ENCODE results near the gene MIEN1. TPM values are rescaled to one million over a fixed set of nuclear protein-coding genes. Genes with fewer than 3 reads are reported as not detected.
"Not testable (repeated sequence)": the region's sequence is repeated elsewhere in the genome, so short reads cannot be mapped to it uniquely, and the experiment has no call there.

Gene MIEN1
- total RNA-seq, 5 donors from 2014 or later (not counting 1 experiment from before 2014, with no cell fraction given) = 30.8 to 36.9 (median 32.1) TPM

- no peak for ATAC-seq (replicated peaks in 1 of 4)
- peak overlapping the region; percentile 86 to 90 (median 89) for H3K4me3 Mint-ChIP-seq
- POLR2A ChIA-PET = interaction anchor here (0.6 to 1.3 kb wide), 4 partner anchors 41 to 485 kb away, joined by 3 to 14 read pairs (median 8); partner anchors contain the start of gene PGAP3 (in 1 of the 2)
- no peak for DNase-seq
- no peaks in the 10 kb centered on the region for H3K9me3 Mint-ChIP-seq
- H3K36me3 ChIP-seq (ENCODE audit: control insufficient read depth in 2 of 2, extremely low read depth in 1 of 2, insufficient read depth in 1 of 2, low read length in 1 of 2) = peaks cover 10 to 24% of the 10 kb centered on the region in 2 donors
- H3K27ac ChIP-seq (ENCODE audit: low read length) = no peak overlapping the region
- no peaks in the 10 kb centered on the region for H3K27me3 ChIP-seq (replicated peaks in 1 of 2; ENCODE audit: control insufficient read depth in 2 of 2, extremely low read depth in 1 of 2, insufficient read depth in 2 of 2, low read length in 1 of 2)
- WGBS (ENCODE audit: insufficient coverage) = 80% methylated on average over 2 of the region's 6 CpGs
- CTCF ChIA-PET = interaction anchor here (0.6 to 2.3 kb wide), 12 partner anchors 17 to 237 kb away, joined by 3 to 7 read pairs (median 4); partner anchors contain the start of gene PGAP3 (in 1 of the 2)
- H3K4me1 Mint-ChIP-seq = peaks cover 15 to 22% (median 21%) of the 10 kb centered on the region in 3 donors
- peak overlapping the region; percentile 88 to 89 for H3K27ac Mint-ChIP-seq
- H3K4me1 ChIP-seq (ENCODE audit: control insufficient read depth in 1 of 2, extremely low read depth in 1 of 2, insufficient read depth in 2 of 2, low read length in 2 of 2) = peaks cover 4 to 31% of the 10 kb centered on the region in 2 experiments
- no peaks in the 10 kb centered on the region for H3K9me3 ChIP-seq
- peaks cover 8% of the 10 kb centered on the region for H3K36me3 Mint-ChIP-seq
- no peaks in the 10 kb centered on the region for H3K27me3 Mint-ChIP-seq
- peak overlapping the region; percentile 49 to 90 for H3K4me3 ChIP-seq (ENCODE audit: control insufficient read depth in 1 of 2, extremely low read depth in 1 of 2, low read length in 1 of 2)
Measured at GRCh38 chr17:39729280-39729851, 966 bp downstream of the MIEN1 start.

DNA sequence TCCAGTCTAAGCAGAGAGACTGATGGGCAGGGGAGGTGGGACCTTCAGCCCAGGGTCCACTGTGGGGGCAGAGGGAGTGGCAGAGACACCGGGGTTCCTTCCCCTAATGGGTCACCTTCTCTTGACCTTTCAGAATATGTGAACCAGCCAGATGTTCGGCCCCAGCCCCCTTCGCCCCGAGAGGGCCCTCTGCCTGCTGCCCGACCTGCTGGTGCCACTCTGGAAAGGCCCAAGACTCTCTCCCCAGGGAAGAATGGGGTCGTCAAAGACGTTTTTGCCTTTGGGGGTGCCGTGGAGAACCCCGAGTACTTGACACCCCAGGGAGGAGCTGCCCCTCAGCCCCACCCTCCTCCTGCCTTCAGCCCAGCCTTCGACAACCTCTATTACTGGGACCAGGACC, 2.8 kb downstream of the MIEN1 start:
- Mint-ChIP-seq H3K27ac (no peak overlapping the region), H3K4me1 (peaks cover 15 to 22% (median 21%) of the 10 kb centered on the region in 3 donors), H3K36me3 (peaks cover 8% of the 10 kb centered on the region), H3K9me3 (no peaks in the 10 kb centered on the region), H3K27me3 (no peaks in the 10 kb centered on the region), H3K4me3 (no peak overlapping the region)
- ChIA-PET POLR2A (no interaction called here), CTCF (no interaction called here)
- H3K4me1 ChIP-seq (ENCODE audit: control insufficient read depth in 1 of 2, extremely low read depth in 1 of 2, insufficient read depth in 2 of 2, low read length in 2 of 2) = peaks cover 4 to 31% of the 10 kb centered on the region in 2 experiments
- DNase-seq (no peak), ATAC-seq (replicated peaks in 1 of 4) (no peak)
- no peak overlapping the region for H3K27ac ChIP-seq (ENCODE audit: low read length)
- no peaks in the 10 kb centered on the region for H3K9me3 ChIP-seq
- H3K36me3 ChIP-seq (ENCODE audit: control insufficient read depth in 2 of 2, extremely low read depth in 1 of 2, insufficient read depth in 1 of 2, low read length in 1 of 2) = peaks cover 10 to 24% of the 10 kb centered on the region in 2 donors
- no peak overlapping the region for H3K4me3 ChIP-seq (ENCODE audit: control insufficient read depth in 1 of 2, extremely low read depth in 1 of 2, low read length in 1 of 2)
- WGBS (ENCODE audit: insufficient coverage) = 95% methylated on average over 9 of the region's 10 CpGs
- H3K27me3 ChIP-seq (replicated peaks in 1 of 2; ENCODE audit: control insufficient read depth in 2 of 2, extremely low read depth in 1 of 2, insufficient read depth in 2 of 2, low read length in 1 of 2) = no peaks in the 10 kb centered on the region

DNA sequence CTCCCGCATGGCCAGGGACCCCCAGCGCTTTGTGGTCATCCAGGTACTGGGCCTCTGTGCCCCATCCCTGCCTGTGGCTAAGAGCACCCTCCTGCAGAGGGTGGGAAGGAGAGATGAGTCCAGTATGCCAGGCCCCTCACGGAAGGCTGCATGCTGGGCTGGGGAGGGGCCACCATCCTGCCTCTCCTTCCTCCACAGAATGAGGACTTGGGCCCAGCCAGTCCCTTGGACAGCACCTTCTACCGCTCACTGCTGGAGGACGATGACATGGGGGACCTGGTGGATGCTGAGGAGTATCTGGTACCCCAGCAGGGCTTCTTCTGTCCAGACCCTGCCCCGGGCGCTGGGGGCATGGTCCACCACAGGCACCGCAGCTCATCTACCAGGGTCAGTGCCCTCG, 3.7 kb downstream of the MIEN1 start:
- Mint-ChIP-seq H3K36me3 (peaks cover 8% of the 10 kb centered on the region), H3K9me3 (no peaks in the 10 kb centered on the region), H3K4me3 (no peak overlapping the region), H3K27ac (no peak overlapping the region), H3K4me1 (peaks cover 15 to 22% (median 21%) of the 10 kb centered on the region in 3 donors), H3K27me3 (no peaks in the 10 kb centered on the region)
- Histone ChIP-seq H3K4me3 (ENCODE audit: control insufficient read depth in 1 of 2, extremely low read depth in 1 of 2, low read length in 1 of 2) (no peak overlapping the region), H3K4me1 (ENCODE audit: control insufficient read depth in 1 of 2, extremely low read depth in 1 of 2, insufficient read depth in 2 of 2, low read length in 2 of 2) (peaks cover 4 to 31% of the 10 kb centered on the region in 2 experiments), H3K27me3 (replicated peaks in 1 of 2; ENCODE audit: control insufficient read depth in 2 of 2, extremely low read depth in 1 of 2, insufficient read depth in 2 of 2, low read length in 1 of 2) (no peaks in the 10 kb centered on the region), H3K36me3 (ENCODE audit: control insufficient read depth in 2 of 2, extremely low read depth in 1 of 2, insufficient read depth in 1 of 2, low read length in 1 of 2) (peaks cover 10 to 24% of the 10 kb centered on the region in 2 donors), H3K9me3 (no peaks in the 10 kb centered on the region), H3K27ac (ENCODE audit: low read length) (no peak overlapping the region)
- DNase-seq = no peak
- WGBS (ENCODE audit: insufficient coverage) = 96% methylated on average over 5 of the region's 9 CpGs
- CTCF ChIA-PET = no interaction called here
- POLR2A ChIA-PET = no interaction called here
- ATAC-seq (replicated peaks in 1 of 4) = no peak

DNA sequence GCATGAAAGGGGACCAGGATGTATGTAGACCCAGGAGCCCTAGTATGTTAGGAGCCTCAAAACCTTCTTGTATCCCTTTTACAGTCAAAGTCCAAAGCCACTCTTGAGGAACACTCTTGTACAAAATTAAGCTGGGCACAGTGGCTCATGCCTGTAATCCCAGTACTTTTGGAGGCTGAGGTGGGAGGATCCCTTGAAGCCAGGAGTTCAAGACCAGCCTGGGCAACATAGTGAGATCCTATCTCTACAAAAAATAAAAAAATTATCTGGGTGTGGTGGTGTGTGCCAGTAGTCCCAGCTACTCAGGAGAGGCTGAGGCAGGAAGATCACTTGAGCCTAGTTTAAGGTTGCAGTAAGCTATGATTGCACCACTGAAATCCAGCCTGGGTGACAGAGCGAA, 4.4 kb downstream of the MIEN1 start:
- no CpG with 5 or more reads among the region's 1 CpG for WGBS (ENCODE audit: insufficient coverage)
- H3K9me3 ChIP-seq; H3K9me3 Mint-ChIP-seq; H3K27me3 Mint-ChIP-seq; H3K27me3 ChIP-seq (replicated peaks in 1 of 2; ENCODE audit: control insufficient read depth in 2 of 2, extremely low read depth in 1 of 2, insufficient read depth in 2 of 2, low read length in 1 of 2); H3K4me3 Mint-ChIP-seq; H3K4me3 ChIP-seq (ENCODE audit: control insufficient read depth in 1 of 2, extremely low read depth in 1 of 2, low read length in 1 of 2); ATAC-seq (replicated peaks in 1 of 4); H3K27ac ChIP-seq (ENCODE audit: low read length); H3K27ac Mint-ChIP-seq; H3K36me3 Mint-ChIP-seq; POLR2A ChIA-PET; CTCF ChIA-PET; DNase-seq: not testable (repeated sequence)
- Histone ChIP-seq H3K36me3 (ENCODE audit: control insufficient read depth in 2 of 2, extremely low read depth in 1 of 2, insufficient read depth in 1 of 2, low read length in 1 of 2) (peaks cover 10 to 24% of the 10 kb centered on the region in 2 donors), H3K4me1 (ENCODE audit: control insufficient read depth in 1 of 2, extremely low read depth in 1 of 2, insufficient read depth in 2 of 2, low read length in 2 of 2) (peaks cover 4 to 29% of the 10 kb centered on the region in 2 experiments)
- peaks cover 15 to 21% (median 19%) of the 10 kb centered on the region in 3 donors for H3K4me1 Mint-ChIP-seq

DNA sequence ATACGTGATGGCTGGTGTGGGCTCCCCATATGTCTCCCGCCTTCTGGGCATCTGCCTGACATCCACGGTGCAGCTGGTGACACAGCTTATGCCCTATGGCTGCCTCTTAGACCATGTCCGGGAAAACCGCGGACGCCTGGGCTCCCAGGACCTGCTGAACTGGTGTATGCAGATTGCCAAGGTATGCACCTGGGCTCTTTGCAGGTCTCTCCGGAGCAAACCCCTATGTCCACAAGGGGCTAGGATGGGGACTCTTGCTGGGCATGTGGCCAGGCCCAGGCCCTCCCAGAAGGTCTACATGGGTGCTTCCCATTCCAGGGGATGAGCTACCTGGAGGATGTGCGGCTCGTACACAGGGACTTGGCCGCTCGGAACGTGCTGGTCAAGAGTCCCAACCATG, 5.6 kb downstream of the MIEN1 start:
- Mint-ChIP-seq H3K4me3 (no peak overlapping the region), H3K36me3 (peaks cover 8% of the 10 kb centered on the region), H3K27me3 (no peaks in the 10 kb centered on the region), H3K27ac (peak overlapping the region in 1 of 2 donors; percentile 52), H3K4me1 (peaks cover 13 to 17% (median 16%) of the 10 kb centered on the region in 3 donors), H3K9me3 (no peaks in the 10 kb centered on the region)
- no peak for ATAC-seq (replicated peaks in 1 of 4)
- ChIA-PET CTCF (no interaction called here), POLR2A (no interaction called here)
- Histone ChIP-seq H3K27ac (ENCODE audit: low read length) (no peak overlapping the region), H3K36me3 (ENCODE audit: control insufficient read depth in 2 of 2, extremely low read depth in 1 of 2, insufficient read depth in 1 of 2, low read length in 1 of 2) (peaks cover 10 to 24% of the 10 kb centered on the region in 2 donors), H3K4me3 (ENCODE audit: control insufficient read depth in 1 of 2, extremely low read depth in 1 of 2, low read length in 1 of 2) (no peak overlapping the region), H3K9me3 (no peaks in the 10 kb centered on the region), H3K27me3 (replicated peaks in 1 of 2; ENCODE audit: control insufficient read depth in 2 of 2, extremely low read depth in 1 of 2, insufficient read depth in 2 of 2, low read length in 1 of 2) (no peaks in the 10 kb centered on the region), H3K4me1 (ENCODE audit: control insufficient read depth in 1 of 2, extremely low read depth in 1 of 2, insufficient read depth in 2 of 2, low read length in 2 of 2) (peaks cover 4 to 19% of the 10 kb centered on the region in 2 experiments)
- 97% methylated on average over 13 of the region's 13 CpGs for WGBS (ENCODE audit: insufficient coverage)
- DNase-seq = no peak

- Histone ChIP-seq H3K9me3 (no peaks in the 10 kb centered on the region), H3K36me3 (ENCODE audit: control insufficient read depth in 2 of 2, extremely low read depth in 1 of 2, insufficient read depth in 1 of 2, low read length in 1 of 2) (peaks cover 7 to 10% of the 10 kb centered on the region in 2 donors), H3K27ac (ENCODE audit: low read length) (no peak overlapping the region), H3K27me3 (replicated peaks in 1 of 2; ENCODE audit: control insufficient read depth in 2 of 2, extremely low read depth in 1 of 2, insufficient read depth in 2 of 2, low read length in 1 of 2) (no peaks in the 10 kb centered on the region), H3K4me3 (ENCODE audit: control insufficient read depth in 1 of 2, extremely low read depth in 1 of 2, low read length in 1 of 2) (no peak overlapping the region), H3K4me1 (ENCODE audit: control insufficient read depth in 1 of 2, extremely low read depth in 1 of 2, insufficient read depth in 2 of 2, low read length in 2 of 2) (peaks cover 0 to 8% of the 10 kb centered on the region in 2 experiments)
- CTCF ChIA-PET = no interaction called here
- H3K27me3 Mint-ChIP-seq = no peaks in the 10 kb centered on the region
- WGBS (ENCODE audit: insufficient coverage) = 89% methylated on average over 12 of the region's 34 CpGs
- POLR2A ChIA-PET = no interaction called here
- DNase-seq = no peak
- H3K36me3 Mint-ChIP-seq = peaks cover 3% of the 10 kb centered on the region
- no peak overlapping the region for H3K4me3 Mint-ChIP-seq
- H3K4me1 Mint-ChIP-seq = peaks cover 0 to 3% (median 2%) of the 10 kb centered on the region in 3 donors
- ATAC-seq (replicated peaks in 1 of 4) = peak in 1 of 4 experiments; percentile 40
- no peaks in the 10 kb centered on the region for H3K9me3 Mint-ChIP-seq
- H3K27ac Mint-ChIP-seq = no peak overlapping the region
Measured at GRCh38 chr17:39722965-39723848, 7.1 kb downstream of the MIEN1 start.
